CD4-positive, alpha-beta T cell treated with Interleukin-6 at 100 ng/mL for 8 hours (primary cell): ENCODE data around the gene GAA.

ENCODE experiments used
- DNase-seq: peaks from one replicate; pipeline ENCODE4 v3.0.0-alpha.2; 2020; ENCODE audit warnings: mixed read lengths, low spot score

The GAA gene

DNA sequence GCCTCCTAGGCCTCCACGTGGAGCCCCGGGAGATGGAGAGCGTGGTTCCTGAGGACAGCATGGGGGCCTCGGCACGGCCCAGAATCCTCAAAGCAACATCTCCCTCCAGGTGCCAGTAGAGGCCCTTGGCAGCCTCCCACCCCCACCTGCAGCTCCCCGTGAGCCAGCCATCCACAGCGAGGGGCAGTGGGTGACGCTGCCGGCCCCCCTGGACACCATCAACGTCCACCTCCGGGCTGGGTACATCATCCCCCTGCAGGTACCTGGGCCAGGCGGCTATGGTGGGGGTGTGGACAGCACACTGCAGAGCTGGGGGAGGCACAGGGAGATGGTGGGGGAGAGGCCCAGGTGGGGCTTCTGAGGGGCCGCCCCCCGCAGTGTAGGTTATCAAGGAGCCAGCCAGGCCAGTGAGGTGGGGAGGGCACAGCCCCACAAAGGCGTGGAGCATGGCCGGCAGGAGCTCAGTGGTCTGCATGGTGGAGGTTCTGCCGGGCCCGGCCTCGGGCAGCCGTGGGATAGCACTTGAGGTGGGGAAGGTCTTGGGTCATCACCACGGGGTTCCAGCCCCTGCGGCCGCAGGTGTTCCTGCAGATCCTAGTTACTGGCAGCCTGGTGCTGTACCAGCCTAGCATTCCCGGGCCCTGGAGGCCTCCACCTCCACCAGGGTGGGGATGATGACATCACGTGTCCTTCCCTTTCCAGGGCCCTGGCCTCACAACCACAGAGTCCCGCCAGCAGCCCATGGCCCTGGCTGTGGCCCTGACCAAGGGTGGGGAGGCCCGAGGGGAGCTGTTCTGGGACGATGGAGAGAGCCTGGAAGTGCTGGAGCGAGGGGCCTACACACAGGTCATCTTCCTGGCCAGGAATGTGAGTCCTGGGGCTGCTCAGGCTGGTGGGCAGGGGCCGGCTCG, 16.4 kb downstream of the GAA start:
- DNase-seq = no peak

DNA sequence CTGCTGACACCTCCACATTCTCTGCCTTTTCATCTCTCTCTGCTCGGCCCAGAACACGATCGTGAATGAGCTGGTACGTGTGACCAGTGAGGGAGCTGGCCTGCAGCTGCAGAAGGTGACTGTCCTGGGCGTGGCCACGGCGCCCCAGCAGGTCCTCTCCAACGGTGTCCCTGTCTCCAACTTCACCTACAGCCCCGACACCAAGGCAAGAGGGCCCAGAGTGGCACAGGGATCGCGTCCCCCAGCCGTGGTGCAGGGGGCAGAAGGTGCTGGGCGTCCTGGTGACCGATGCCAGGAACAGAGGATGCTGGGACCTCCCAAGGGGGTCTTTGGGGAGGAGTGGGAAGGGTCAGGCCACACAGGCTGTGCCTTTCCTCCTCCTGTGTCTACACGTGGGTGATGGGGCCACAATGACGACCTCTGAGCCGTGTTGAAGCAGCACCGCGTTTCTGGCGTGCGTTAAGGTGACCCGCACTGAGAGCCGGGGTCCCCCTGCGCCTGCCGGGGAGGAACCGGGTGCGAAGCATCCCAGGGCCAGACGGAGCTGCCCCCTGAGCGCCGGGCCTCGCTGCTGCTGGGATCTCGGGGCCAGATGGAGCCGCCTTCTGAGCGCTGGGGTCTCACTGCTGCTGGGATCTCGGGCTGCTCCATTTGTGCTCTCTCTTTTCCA, 17.4 kb downstream of the GAA start:
- no peak for DNase-seq

DNA sequence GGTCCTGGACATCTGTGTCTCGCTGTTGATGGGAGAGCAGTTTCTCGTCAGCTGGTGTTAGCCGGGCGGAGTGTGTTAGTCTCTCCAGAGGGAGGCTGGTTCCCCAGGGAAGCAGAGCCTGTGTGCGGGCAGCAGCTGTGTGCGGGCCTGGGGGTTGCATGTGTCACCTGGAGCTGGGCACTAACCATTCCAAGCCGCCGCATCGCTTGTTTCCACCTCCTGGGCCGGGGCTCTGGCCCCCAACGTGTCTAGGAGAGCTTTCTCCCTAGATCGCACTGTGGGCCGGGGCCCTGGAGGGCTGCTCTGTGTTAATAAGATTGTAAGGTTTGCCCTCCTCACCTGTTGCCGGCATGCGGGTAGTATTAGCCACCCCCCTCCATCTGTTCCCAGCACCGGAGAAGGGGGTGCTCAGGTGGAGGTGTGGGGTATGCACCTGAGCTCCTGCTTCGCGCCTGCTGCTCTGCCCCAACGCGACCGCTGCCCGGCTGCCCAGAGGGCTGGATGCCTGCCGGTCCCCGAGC, 17.9 kb downstream of the GAA start:
- DNase-seq = no peak

DNA sequence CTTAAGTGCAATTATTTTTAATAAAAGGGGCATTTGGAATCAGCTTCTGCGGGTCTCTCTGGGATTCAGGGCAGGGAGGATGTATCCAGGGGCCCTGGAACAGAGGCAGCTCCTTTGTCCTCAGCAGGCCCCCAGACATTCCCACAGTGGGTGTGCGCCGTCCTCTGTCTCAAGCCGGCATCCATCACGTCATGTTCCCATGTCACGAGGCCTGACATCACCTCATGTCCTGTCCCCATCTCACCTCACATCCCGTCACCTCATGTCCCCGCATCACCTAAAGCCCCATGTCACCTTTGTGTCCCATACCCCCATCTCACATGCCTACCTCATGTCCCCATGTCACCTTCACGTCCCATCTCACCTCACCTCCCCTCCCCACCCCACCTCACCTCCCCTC, 18.5 kb downstream of the GAA start:
- DNase-seq = no peak

DNA sequence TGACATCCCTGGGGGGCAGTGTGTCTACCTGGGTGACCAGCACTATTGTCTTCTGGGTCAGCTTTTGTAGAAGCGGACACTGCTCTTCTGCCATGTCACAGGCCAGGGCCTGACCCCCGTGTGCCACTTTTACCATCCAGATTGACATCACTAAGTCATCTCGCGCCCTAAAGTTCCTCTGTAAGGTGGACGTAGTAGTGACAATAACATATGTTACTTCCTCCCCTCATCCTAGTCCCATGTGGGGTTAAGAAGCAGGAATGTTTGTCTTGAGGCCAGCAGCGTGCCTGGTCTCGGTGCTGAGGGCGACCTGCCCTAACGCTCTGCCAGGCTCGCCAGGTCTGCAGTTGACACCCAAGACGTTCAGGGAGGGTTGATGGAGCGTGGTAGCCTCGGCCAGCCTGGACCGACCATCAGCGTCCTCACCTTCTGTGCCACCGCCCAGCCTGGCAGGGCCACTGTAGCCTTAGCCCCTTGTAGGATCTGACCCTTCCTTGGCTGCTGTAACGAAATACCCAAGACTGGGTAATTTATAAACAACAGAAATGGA, 20.7 kb downstream of the GAA start:
- DNase-seq = no peak

DNA sequence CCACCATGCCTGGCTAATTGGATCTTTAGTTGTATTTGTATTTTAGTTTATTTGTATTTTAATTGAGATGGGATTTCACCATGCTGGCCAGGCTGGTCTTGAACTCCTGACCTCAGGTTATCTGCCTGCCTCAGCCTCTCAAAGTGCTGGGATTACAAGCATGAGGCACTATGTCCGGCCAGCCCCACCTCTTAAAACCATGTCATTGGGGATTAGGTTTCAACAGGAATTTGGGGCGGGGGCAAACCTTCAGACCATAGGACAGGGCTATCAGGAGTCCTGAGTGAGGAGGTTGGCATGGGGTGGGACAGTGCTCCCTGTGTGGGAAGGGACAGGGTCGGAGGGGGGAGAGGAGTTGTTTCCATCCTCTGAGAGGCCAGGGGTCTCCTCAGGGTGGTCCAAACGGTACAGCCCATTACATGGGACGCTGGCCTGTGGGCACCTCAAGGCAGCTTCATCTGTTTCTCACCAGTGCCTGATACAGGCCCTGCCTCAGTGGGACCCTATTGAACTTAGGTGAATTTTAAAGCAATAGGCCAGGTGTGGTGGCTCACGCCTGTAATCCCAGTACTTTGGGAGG, 21.6 kb downstream of the GAA start:
- DNase-seq = no peak

DNA sequence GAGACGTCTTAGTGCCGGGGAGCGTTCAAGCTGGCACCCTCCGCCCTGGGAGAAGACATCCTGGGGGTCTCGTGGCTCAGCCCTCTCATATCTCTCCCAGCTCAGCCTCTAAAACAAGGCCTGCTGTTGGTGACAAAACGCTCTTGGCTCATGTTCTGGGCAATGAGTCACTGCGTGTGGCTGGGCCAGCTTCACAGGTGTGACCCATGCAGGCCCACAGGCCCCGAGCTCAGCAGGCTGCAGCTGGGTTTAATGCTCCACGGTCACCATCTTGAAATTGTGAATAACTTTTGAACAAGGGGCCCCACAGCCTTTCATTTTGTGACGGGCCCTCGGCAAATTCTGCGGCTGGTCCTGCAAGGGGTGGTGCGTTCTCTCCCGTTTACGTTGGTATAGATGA, 22.4 kb downstream of the GAA start:
- DNase-seq = no peak

DNA sequence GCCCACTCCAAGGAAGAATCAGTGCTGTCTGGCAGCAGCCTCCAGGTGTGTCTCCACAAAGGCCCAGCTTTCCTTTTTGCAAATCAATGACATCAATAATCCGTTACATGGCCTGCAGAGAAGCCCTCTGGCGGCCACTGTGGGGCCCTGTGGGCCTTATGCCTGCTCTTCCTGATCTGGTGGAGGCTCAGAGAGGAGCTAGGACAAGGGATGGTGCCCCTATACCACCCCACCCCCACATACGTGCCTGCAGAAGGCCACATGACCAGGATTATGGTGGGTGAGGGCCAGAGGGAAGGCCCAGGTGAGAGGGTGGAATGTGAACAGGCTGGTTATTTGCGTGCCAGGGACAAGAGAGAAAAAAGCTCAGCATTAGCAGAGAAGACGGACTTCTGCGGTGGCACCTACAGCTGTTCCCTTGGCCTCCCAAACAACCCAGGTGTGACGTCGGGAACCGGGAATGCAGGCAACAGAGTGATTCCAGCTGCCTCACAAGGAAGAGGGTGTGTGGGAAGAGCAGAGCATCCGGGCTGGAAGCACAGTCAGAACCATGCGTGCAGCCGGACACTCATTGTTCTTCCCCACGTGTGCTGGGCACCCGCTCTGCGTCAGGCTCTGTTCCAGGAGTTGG, 23.1 kb downstream of the GAA start:
- no peak for DNase-seq

DNA sequence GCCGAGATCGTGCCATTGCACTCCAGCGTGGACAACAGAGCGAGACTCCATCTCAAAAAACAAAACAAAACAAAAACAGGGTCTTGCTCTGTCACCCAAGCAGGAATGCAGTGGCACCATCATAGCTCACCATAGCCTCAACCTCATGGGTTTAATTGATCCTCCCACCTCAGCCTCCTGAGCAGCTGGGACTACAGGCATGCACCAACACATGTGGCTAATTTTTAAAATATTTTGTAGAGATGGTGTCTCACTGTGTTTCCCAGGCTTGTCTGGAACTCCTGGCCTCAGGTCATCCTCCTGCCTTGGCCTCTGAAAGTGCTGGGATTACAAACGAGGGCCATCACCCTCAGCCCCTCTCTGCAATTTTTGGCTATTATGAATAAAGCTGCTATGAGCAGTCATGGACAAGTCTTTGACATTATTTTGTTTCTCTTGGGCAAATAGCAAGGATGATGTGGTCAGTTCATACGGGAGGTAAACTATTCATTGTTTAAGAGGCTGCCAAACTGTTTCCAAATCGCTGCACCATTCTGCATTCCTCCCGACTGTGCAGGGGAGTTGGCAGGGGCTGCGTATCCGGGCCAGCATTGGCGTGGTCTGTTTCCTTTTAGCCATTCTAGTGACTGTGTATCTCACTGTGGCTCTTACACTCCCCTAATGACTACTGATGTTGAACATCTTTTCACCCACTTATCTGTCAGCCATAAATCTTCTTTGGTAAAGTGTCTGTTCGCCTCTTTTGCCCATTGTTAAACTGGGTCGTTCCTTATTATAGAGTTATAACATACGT, 24.5 kb downstream of the GAA start:
- DNase-seq = no peak

DNA sequence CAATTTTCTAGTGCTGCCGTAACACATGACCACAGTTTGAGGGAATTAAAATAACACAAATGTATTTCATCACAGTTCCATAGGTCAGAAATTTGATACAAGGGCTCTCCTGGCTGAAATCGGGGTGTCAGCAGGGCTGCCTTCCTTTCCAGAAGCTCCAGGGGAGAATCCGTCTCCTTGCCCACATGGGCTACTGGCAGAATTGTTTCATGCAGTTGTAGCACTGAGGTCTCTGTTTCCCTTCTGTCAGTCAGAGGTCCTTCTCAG, 25.0 kb downstream of the GAA start:
- no peak for DNase-seq

DNA sequence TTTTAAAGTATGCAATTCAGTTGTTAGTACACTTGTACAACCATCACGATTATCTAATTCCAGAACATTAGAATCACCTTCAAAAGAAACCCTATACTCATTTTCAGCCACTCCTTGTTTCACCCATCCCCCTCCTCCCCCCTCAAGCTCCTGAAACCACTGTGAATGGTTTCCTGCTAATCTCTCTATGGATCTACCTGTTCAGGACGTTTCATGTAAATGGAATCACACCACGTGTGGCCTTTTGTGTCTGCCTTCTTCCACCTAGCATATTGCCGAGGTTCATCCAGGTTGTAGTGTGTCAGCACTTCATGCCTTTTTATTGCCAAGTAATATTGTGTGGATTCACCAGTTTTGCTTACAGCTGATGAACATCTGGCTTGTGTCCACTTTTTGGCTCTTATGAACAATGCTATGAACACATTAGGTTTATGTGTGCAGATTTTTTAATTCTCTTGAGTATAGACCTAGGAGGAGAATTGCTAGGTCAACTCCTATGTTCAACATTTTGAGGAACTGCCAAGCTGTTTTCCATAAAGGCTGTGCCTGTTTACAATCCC, 27.7 kb downstream of the GAA start:
- no peak for DNase-seq

DNA sequence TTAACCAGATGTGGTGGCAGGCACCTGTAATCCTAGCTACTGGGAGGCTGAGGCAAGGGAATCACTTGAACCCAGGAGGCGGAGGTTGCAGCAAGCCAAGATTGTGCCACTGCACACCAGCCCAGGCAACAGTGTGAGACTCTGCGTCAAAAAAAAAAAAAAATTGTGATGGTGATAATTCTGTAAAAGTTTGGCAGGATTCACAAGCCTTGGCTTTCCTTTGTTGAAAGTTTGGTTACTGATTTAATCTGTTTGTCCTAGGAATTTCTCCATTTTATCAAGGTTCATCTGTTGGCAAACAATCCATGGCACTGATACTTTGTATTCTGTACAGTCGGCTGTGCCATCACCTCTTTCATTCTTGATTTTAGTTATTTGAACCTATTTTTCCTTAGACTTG, 29.6 kb downstream of the GAA start:
- no peak for DNase-seq

DNA sequence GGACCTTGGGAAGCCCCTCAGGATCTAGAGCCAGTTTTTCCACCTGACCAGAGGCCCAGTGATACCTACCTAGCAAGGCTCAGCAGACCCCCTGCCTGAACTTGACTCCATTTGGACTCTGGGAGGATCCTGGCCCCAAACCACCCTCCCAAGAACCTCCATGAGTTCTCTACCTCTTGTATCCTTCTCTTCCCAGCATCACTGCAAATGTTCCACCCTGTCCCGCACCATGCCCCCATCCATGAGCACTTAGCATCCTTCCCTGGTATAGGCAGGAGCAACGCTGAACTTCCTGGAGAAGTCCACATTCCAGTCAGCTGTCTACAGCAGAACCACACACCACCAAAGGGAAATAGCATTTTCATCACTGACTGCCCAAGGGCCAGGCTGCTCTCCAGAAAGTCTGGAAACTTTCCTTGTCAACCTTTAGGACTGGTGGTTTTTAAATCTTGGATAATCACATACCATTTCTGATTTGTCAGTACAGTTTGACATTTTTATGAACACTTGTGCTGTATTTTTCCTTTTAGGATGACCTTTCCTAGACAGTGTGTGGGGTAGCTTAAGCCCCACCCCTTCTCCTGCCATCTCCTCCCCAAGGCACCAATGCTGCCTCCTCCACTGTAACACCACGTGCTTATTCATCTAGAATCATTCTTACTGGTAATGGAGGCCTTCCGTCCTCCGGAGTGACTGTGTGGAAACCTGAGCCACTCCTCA, 31.7 kb downstream of the GAA start:
- DNase-seq = no peak

DNA sequence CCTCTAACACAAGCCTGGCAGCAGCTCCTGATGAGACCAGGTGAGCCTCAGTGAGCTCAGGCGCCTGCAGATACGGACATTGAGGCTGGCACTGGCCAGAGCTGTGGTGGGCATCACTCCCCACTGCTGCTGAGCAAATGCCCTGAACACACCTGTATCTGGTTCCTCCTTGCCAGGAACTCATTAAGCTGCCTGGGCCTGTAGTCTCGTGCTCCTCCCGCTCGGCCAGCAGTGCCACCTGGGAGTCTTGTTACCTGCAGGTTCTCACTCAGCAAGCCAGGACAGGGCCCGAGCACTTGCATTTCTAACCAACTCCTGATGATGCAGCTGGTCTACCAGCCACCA, 32.2 kb downstream of the GAA start:
- DNase-seq = no peak

DNA sequence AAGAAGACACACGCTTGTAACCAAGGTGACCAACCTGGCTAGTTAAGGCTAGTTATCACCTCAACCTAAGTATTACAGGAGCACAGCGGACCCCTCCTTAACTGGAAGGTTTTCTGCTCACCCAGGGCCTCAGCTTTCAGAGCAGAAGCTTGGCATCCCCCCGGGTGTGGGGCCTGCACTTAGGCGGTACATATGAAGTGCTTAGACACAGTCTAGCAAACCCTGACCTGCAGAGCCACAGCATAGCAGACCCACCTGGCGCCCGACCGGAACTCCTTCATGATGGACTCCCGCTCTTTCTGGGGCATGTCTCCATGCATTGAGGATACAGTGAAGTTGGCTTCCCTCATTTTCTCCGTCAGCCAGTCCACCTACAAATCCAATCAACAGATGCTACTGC, 35.8 kb downstream of the GAA start:
- no peak for DNase-seq

DNA sequence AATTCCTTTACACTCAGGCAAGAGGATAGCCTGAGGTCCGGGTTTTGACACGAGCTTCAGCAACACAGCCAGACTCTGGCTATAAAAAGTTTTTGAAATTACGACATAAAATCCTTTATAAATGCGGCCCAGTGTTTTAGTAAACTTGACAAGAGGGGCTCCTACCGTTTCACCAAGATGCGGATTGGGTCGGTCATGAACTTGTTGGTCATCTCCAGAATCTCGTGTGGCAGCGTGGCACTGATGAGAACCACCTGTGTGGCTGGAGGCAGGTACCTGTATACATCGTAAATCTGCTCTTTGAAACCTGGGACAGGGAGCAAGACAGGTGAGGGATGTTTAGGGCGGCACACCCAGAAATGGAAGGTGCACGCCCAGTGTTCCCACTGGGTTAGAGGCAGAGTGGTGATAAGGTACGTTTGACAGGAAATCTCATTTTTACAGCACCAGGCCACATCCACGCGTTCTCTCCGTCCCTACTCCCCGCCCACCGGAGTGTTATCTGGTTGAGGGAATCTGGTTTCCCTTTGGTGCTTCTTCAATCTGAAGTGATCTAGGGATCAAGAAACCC, 37.6 kb downstream of the GAA start:
- no peak for DNase-seq

DNA sequence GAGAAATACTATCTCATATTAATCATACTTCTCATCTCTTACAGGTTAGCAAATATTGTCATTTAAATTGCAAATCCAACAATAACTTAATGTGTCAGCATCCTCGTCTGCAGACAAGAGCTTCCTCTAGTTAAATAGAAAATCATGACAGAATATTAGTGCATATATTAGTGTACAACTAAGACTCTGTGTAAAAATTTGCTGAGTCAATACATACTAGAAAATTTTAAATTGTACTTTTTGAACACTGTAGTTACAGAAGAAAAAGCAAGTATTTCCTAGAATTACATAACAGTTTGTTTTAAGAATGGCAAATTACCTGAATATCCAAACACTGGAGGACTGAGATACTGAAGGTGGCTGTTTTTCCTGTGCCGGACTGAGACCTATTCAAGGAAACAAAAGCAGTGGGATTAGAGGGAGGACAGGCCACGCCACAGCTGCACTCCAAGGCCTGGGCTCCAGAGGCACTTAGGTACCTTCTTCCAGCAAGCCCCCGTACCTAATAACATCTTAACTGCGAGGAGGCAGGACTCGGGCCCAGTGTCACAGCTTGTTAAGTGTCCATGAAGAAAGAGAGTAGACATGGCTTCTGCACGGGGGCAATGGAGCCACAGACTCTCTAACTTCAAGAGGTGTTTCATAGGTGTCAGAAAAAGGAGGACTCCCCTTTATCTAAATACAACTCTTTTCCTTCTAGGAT, 40.2 kb downstream of the GAA start:
- no peak for DNase-seq

DNA sequence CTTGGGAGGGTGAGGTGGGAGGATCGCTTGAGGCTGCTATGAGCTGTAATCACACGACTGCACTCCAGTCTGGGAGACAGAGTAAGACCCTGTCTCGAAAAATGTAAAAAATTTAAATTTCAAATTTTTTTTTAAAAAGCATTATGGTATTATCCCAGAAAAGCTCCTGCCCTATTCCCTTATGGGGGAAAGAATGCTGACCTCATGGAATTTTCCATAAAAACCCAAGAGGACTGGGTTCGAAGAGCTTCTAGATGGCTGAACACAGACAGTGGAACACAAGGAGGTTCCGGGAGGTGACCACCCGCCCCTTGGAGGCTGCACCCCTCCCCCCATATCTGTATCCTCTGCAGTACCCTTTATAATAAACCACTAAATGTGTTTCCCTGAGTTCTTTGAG, 41.5 kb downstream of the GAA start:
- no peak for DNase-seq
